Brain microvascular endothelial cell (primary cell): Measurements from ENCODE around the gene SKIDA1.

Experiments
- DNase-seq: peaks from one replicate; pipeline ENCODE4 v3.0.0-alpha.2; 2020
- H3K27ac ChIP-seq: fragments of 250-450 bp; sonication (Bioruptor Pico); 2 replicates; pipeline ENCODE4 v1.5.1; 2020; ENCODE audit warnings: mild to moderate bottlenecking, moderate library complexity
- H3K27me3 ChIP-seq: fragments of 250-450 bp; sonication (Bioruptor Pico); replicated peaks from 2 replicates; pipeline ENCODE4 v1.5.1; 2020; ENCODE audit warnings: mild to moderate bottlenecking
- H3K36me3 ChIP-seq: fragments of 250-450 bp; sonication (Bioruptor Pico); replicated peaks from 2 replicates; pipeline ENCODE4 v1.5.1; 2020; ENCODE audit warnings: mild to moderate bottlenecking
- H3K4me3 ChIP-seq: 2 replicates; pipeline ENCODE4 v1.5.1; 2011; ENCODE audit warnings: low read depth, mild to moderate bottlenecking, control low read depth, low read length, moderate library complexity
- CTCF ChIP-seq: IDR thresholded peaks from 2 replicates; pipeline ENCODE4 v1.5.1; 2011; ENCODE audit warnings: low read depth, mild to moderate bottlenecking, moderate library complexity, low read length, control low read depth, inconsistent platforms; ENCODE audit errors: missing control alignments
- in situ Hi-C: cut with HindIII; loops from 2 replicates; pipeline ENCODE4 v1.10.0; 2017; ENCODE audit warnings: low sequenced_read_pairs, low pct_ligation_motif_present

Gene SKIDA1

GRCh38 chr10:21488957-21489446 is 36.5 kb downstream of the SKIDA1 start:
- DNase-seq = no peak
- H3K4me3 ChIP-seq = no peak overlapping the region
- TF ChIP-seq CTCF = no peak
- in situ Hi-C loops = no loop called here
- H3K27me3 ChIP-seq = no peaks in the 10 kb centered on the region
- H3K36me3 ChIP-seq = no peaks in the 10 kb centered on the region
- H3K27ac ChIP-seq = no peak overlapping the region

- Histone ChIP-seq H3K4me3 (no peak overlapping the region), H3K27me3 (no peaks in the 10 kb centered on the region), H3K27ac (no peak overlapping the region), H3K36me3 (no peaks in the 10 kb centered on the region)
- in situ Hi-C loops = no loop called here
- TF ChIP-seq CTCF = no peak
- no peak for DNase-seq
Measured at GRCh38 chr10:21488246-21488956, 37.1 kb downstream of the SKIDA1 start.

GRCh38 chr10:21487416-21488180 is 37.9 kb downstream of the SKIDA1 start:
- no peak overlapping the region for H3K27ac ChIP-seq
- in situ Hi-C loops = no loop called here
- no peak for TF ChIP-seq CTCF
- no peaks in the 10 kb centered on the region for H3K36me3 ChIP-seq
- H3K4me3 ChIP-seq = no peak overlapping the region
- H3K27me3 ChIP-seq = no peaks in the 10 kb centered on the region
- DNase-seq = no peak

GRCh38 chr10:21482821-21483220 is 42.7 kb downstream of the SKIDA1 start:
- in situ Hi-C loops = no loop called here
- DNase-seq = no peak

GRCh38 chr10:21481407-21481806 is 44.1 kb downstream of the SKIDA1 start:
- in situ Hi-C loops = no loop called here
- H3K36me3 ChIP-seq = no peaks in the 10 kb centered on the region
- DNase-seq = no peak
- no peak for TF ChIP-seq CTCF
- H3K27ac ChIP-seq = no peak overlapping the region
- H3K27me3 ChIP-seq = no peaks in the 10 kb centered on the region
- no peak overlapping the region for H3K4me3 ChIP-seq

More at GRCh38 chr10:21482821-21483220, 42.7 kb downstream of the SKIDA1 start:
- no peak for TF ChIP-seq CTCF
- H3K4me3 ChIP-seq = no peak overlapping the region
- H3K27me3 ChIP-seq = no peaks in the 10 kb centered on the region
- no peak overlapping the region for H3K27ac ChIP-seq
- no peaks in the 10 kb centered on the region for H3K36me3 ChIP-seq
